Measurements from ENCODE around the gene MED12L. TPM values are rescaled to one million over a fixed set of nuclear protein-coding genes. Genes with fewer than 3 reads are reported as not detected.

MED12L gene
- total RNA-seq, 1 experiment from 2014 or later = 3.0 TPM

DNA sequence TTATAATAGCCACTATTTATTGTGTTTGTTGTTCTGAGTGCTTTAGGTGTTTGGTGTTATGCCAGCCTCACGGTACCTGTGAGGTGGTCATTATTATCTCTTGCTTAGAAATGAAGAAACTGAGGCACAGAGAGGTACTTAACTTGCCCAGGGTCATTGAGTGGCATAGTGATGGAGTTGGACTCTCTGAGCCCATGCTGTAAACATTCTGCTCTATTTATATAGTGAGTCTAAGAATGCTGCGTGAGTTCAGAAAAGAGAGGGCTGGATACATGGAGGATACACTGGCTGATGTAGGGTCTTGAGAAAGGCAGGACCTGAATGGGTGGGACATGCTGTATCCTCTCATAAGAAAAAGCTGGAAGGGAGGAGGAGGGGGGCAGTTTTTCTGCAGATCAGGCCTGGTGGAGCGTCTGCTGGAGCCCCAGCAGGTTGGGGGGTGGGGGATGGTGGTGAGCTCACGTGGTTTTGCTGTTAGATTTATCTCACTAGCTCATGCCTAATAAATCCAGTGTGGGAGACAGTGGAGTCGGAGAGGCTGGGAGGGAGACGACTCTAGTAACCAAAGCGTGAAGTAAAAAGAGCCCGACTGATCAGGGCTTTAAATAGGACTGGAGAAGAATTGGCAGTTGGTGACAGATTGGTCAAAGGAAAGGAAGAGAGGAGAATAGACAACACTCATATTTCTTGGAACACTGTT, 16.0 kb downstream of the MED12L start:
- DNase-seq = no peak
- Histone ChIP-seq H3K27ac (no peak overlapping the region), H3K27me3 (ENCODE audit: insufficient read depth, low read depth) (no peaks in the 10 kb centered on the region), H3K9me3 (ENCODE audit: insufficient read depth, low read depth) (no peaks in the 10 kb centered on the region), H3F3A (ENCODE audit: insufficient read depth, low read depth) (no peaks in the 10 kb centered on the region), H3K9me2 (ENCODE audit: insufficient read depth) (0 out of 2 replicates have a peak, but pooled peaks cover 2% of the 10 kb centered on the region), H2AFZ (no peak overlapping the region), H3K79me2 (ENCODE audit: low read depth) (no peaks in the 10 kb centered on the region), H3K4me3 (no peak overlapping the region), H4K20me1 (ENCODE audit: insufficient read depth) (no peaks in the 10 kb centered on the region), H3K4me2 (no peak overlapping the region), H3K4me1 (replicated peaks; ENCODE audit: insufficient read depth) (0 out of 2 replicates have a peak, but pooled peaks cover under 1% of the 10 kb centered on the region), H3K36me3 (ENCODE audit: low read depth) (no peaks in the 10 kb centered on the region)
- ChIA-PET CTCF (interaction anchor here (0.6 kb wide), 1 partner anchor 358 kb away, joined by 5 read pairs; no protein-coding TSS in a partner anchor), POLR2A (ENCODE audit: unreplicated experiment) (no interaction called here)
- intact Hi-C loops (cut with micrococcal nuclease; ENCODE audit: unreplicated experiment) = no loop called here
- BruUV-seq (replicated peaks) = no TSS peak
- TF ChIP-seq, protein P1, sequence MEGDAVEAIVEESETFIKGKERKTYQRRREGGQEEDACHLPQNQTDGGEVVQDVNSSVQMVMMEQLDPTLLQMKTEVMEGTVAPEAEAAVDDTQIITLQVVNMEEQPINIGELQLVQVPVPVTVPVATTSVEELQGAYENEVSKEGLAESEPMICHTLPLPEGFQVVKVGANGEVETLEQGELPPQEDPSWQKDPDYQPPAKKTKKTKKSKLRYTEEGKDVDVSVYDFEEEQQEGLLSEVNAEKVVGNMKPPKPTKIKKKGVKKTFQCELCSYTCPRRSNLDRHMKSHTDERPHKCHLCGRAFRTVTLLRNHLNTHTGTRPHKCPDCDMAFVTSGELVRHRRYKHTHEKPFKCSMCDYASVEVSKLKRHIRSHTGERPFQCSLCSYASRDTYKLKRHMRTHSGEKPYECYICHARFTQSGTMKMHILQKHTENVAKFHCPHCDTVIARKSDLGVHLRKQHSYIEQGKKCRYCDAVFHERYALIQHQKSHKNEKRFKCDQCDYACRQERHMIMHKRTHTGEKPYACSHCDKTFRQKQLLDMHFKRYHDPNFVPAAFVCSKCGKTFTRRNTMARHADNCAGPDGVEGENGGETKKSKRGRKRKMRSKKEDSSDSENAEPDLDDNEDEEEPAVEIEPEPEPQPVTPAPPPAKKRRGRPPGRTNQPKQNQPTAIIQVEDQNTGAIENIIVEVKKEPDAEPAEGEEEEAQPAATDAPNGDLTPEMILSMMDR (conservative IDR thresholded peaks at IDR 0.05) = no peak
- no peak for TF ChIP-seq EZH2 (IDR thresholded peaks at IDR 0.05; ENCODE audit: low read depth)

DNA sequence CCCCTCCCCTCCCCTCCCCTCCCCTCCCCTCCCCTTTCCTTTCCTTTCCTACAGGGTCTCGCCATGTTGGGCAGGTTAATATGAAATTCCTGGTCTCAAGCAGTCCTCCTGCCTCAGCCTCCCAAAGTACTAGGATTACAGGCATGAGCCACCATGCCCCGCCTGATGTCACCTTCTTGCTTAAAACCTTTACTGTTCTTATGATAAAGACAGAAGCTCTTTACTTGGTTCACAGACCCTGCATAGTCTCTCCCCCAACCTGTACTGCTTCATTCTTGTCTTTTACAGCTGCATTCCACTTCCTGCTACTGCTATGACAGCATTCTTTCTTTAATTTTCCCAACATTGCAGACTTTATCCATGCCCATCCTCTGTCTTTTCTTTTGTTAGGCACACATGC, 20.8 kb downstream of the MED12L start:
- ChIA-PET CTCF (interaction anchor here (0.6 kb wide), 1 partner anchor 173 kb away, joined by 4 read pairs; no protein-coding TSS in a partner anchor), POLR2A (ENCODE audit: unreplicated experiment) (no interaction called here)
- Histone ChIP-seq H3F3A (ENCODE audit: insufficient read depth, low read depth) (no peaks in the 10 kb centered on the region), H2AFZ (no peak overlapping the region), H3K4me3 (no peak overlapping the region), H3K27ac (no peak overlapping the region), H3K27me3 (ENCODE audit: insufficient read depth, low read depth) (no peaks in the 10 kb centered on the region), H4K20me1 (ENCODE audit: insufficient read depth) (no peaks in the 10 kb centered on the region), H3K4me1 (replicated peaks; ENCODE audit: insufficient read depth) (peaks cover 11% of the 10 kb centered on the region), H3K9me2 (ENCODE audit: insufficient read depth) (no peaks in the 10 kb centered on the region), H3K4me2 (no peak overlapping the region), H3K9me3 (ENCODE audit: insufficient read depth, low read depth) (no peaks in the 10 kb centered on the region), H3K36me3 (ENCODE audit: low read depth) (no peaks in the 10 kb centered on the region), H3K79me2 (ENCODE audit: low read depth) (no peaks in the 10 kb centered on the region)
- no TSS peak for BruUV-seq (replicated peaks)
- no peak for TF ChIP-seq EZH2 (IDR thresholded peaks at IDR 0.05; ENCODE audit: low read depth)
- TF ChIP-seq, protein P1 (conservative IDR thresholded peaks at IDR 0.05) = no peak
- intact Hi-C loops (cut with micrococcal nuclease; ENCODE audit: unreplicated experiment) = no loop called here
- DNase-seq = peak in 1 of 2 experiments; percentile 53

DNA sequence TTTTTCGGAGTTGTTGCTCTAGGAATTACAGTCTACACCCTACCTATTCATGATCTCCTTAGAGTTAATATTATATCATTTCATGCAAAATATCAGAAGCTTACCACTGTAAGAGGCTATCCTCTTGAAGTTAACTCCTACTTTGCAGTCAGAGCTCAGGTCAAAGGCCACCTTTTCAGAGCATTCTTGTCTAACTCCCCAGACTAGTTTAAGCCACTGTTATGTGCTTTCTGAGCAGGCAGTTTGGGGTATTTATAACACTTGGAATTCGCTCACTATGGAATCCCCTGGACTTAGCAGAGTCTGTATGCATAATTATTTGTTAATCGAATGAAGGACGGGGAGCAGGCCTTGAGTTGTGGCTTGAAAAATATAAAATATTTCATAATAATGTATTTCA, 21.7 kb downstream of the MED12L start:
- H3K27ac ChIP-seq = no peak overlapping the region
- H3F3A ChIP-seq (ENCODE audit: insufficient read depth, low read depth) = no peaks in the 10 kb centered on the region
- intact Hi-C loops (cut with micrococcal nuclease; ENCODE audit: unreplicated experiment) = no loop called here
- no peaks in the 10 kb centered on the region for H3K79me2 ChIP-seq (ENCODE audit: low read depth)
- peaks cover 11% of the 10 kb centered on the region for H3K4me1 ChIP-seq (replicated peaks; ENCODE audit: insufficient read depth)
- H4K20me1 ChIP-seq (ENCODE audit: insufficient read depth) = no peaks in the 10 kb centered on the region
- DNase-seq = no peak
- CTCF ChIA-PET = interaction anchor here (0.6 kb wide), 1 partner anchor 173 kb away, joined by 4 read pairs; no protein-coding TSS in a partner anchor
- no peak overlapping the region for H3K4me3 ChIP-seq
- H3K4me2 ChIP-seq = no peak overlapping the region
- TF ChIP-seq EZH2 (IDR thresholded peaks at IDR 0.05; ENCODE audit: low read depth) = no peak
- TF ChIP-seq, protein P1 (conservative IDR thresholded peaks at IDR 0.05) = no peak
- H3K36me3 ChIP-seq (ENCODE audit: low read depth) = no peaks in the 10 kb centered on the region
- H3K9me3 ChIP-seq (ENCODE audit: insufficient read depth, low read depth) = no peaks in the 10 kb centered on the region
- H3K27me3 ChIP-seq (ENCODE audit: insufficient read depth, low read depth) = no peaks in the 10 kb centered on the region
- no peak overlapping the region for H2AFZ ChIP-seq
- POLR2A ChIA-PET (ENCODE audit: unreplicated experiment) = no interaction called here
- BruUV-seq (replicated peaks) = no TSS peak
- no peaks in the 10 kb centered on the region for H3K9me2 ChIP-seq (ENCODE audit: insufficient read depth)
